Muscle layer of duodenum (tissue), 2 donors: ENCODE measurements around the gene AQP12A.

ENCODE experiments used
- H3K27ac ChIP-seq: one replicate; pipeline ENCODE4 v1.7.0; 2013; ENCODE audit warnings: mild to moderate bottlenecking, low read length
- H3K27me3 ChIP-seq: one replicate; pipeline ENCODE4 v1.7.0; 2013; ENCODE audit warnings: low read depth, mild to moderate bottlenecking, control low read depth, low read length
- H3K36me3 ChIP-seq, 2 donors: one replicate each; pipeline ENCODE4 v1.7.0; 2013; ENCODE audit warnings: low read length in 2 of 2, control low read depth in 1 of 2, mild to moderate bottlenecking in 1 of 2; ENCODE audit not compliant: insufficient read depth in 2 of 2, control insufficient read depth in 1 of 2
- H3K4me1 ChIP-seq, 2 donors: one replicate each; pipeline ENCODE4 v1.7.0; 2013; ENCODE audit warnings: low read length in 2 of 2, mild to moderate bottlenecking in 2 of 2, control low read depth in 1 of 2, moderate library complexity in 1 of 2; ENCODE audit not compliant: insufficient read depth in 2 of 2, control insufficient read depth in 1 of 2
- H3K4me3 ChIP-seq, 2 donors: one replicate each; pipeline ENCODE4 v1.7.0; 2013; ENCODE audit warnings: low read length in 2 of 2, low read depth in 1 of 2, mild to moderate bottlenecking in 1 of 2
- H3K9me3 ChIP-seq, 2 donors: one replicate each; pipeline ENCODE4 v1.7.0; 2013; ENCODE audit warnings: low read length in 2 of 2, control low read depth in 1 of 2, mild to moderate bottlenecking in 1 of 2; ENCODE audit not compliant: control insufficient read depth in 1 of 2
- donor health status: healthy.

AQP12A gene

GRCh38 chr2:240730501-240731177 lies 39.0 kb downstream of the AQP12A start:
- Histone ChIP-seq H3K4me1 (no peaks in the 10 kb centered on the region), H3K36me3 (no peaks in the 10 kb centered on the region), H3K27me3 (no peaks in the 10 kb centered on the region), H3K27ac (no peak overlapping the region), H3K4me3 (no peak overlapping the region), H3K9me3 (no peaks in the 10 kb centered on the region)

GRCh38 chr2:240731178-240731545 lies 39.5 kb downstream of the AQP12A start:
- no peak overlapping the region for H3K27ac ChIP-seq
- H3K27me3 ChIP-seq: no peaks in the 10 kb centered on the region

GRCh38 chr2:240732184-240732583 lies 40.5 kb downstream of the AQP12A start:
- Histone ChIP-seq H3K4me1 (peaks cover 0 to 4% of the 10 kb centered on the region in 2 donors), H3K27me3 (no peaks in the 10 kb centered on the region)

More at GRCh38 chr2:240731178-240731545, 39.5 kb downstream of the AQP12A start:
- Histone ChIP-seq H3K4me1 (no peaks in the 10 kb centered on the region), H3K36me3 (no peaks in the 10 kb centered on the region), H3K4me3 (no peak overlapping the region), H3K9me3 (no peaks in the 10 kb centered on the region)

GRCh38 chr2:240732911-240733622 lies 41.4 kb downstream of the AQP12A start:
- Histone ChIP-seq H3K27ac (no peak overlapping the region), H3K4me1 (peaks cover 0 to 4% of the 10 kb centered on the region in 2 donors), H3K36me3 (no peaks in the 10 kb centered on the region), H3K9me3 (no peaks in the 10 kb centered on the region), H3K4me3 (no peak overlapping the region), H3K27me3 (no peaks in the 10 kb centered on the region)

More at GRCh38 chr2:240732184-240732583, 40.5 kb downstream of the AQP12A start:
- Histone ChIP-seq H3K4me3 (no peak overlapping the region), H3K9me3 (no peaks in the 10 kb centered on the region), H3K36me3 (no peaks in the 10 kb centered on the region), H3K27ac (no peak overlapping the region)

- Histone ChIP-seq H3K4me1 (peaks cover 0 to 4% of the 10 kb centered on the region in 2 donors), H3K36me3 (no peaks in the 10 kb centered on the region), H3K27me3 (no peaks in the 10 kb centered on the region), H3K9me3 (no peaks in the 10 kb centered on the region), H3K27ac (no peak overlapping the region), H3K4me3 (no peak overlapping the region)
Measured at GRCh38 chr2:240733803-240734495, 42.3 kb downstream of the AQP12A start.

GRCh38 chr2:240734756-240735155 lies 43.1 kb downstream of the AQP12A start:
- H3K9me3 ChIP-seq: no peaks in the 10 kb centered on the region
- H3K4me1 ChIP-seq: peaks cover 0 to 4% of the 10 kb centered on the region in 2 donors
- no peaks in the 10 kb centered on the region for H3K27me3 ChIP-seq
- no peak overlapping the region for H3K27ac ChIP-seq
- no peak overlapping the region for H3K4me3 ChIP-seq
- no peaks in the 10 kb centered on the region for H3K36me3 ChIP-seq

- H3K36me3 ChIP-seq: no peaks in the 10 kb centered on the region
Measured at GRCh38 chr2:240735476-240735875, 43.8 kb downstream of the AQP12A start.

GRCh38 chr2:240736281-240737250 lies 44.9 kb downstream of the AQP12A start:
- no peak overlapping the region for H3K4me3 ChIP-seq
- H3K9me3 ChIP-seq: no peaks in the 10 kb centered on the region
- H3K27ac ChIP-seq: no peak overlapping the region
- H3K36me3 ChIP-seq: no peaks in the 10 kb centered on the region
- H3K27me3 ChIP-seq: no peaks in the 10 kb centered on the region
- H3K4me1 ChIP-seq: peaks cover 0 to 4% of the 10 kb centered on the region in 2 donors

More at GRCh38 chr2:240735476-240735875, 43.8 kb downstream of the AQP12A start:
- Histone ChIP-seq H3K9me3 (no peaks in the 10 kb centered on the region), H3K4me1 (peaks cover 0 to 4% of the 10 kb centered on the region in 2 donors), H3K27ac (no peak overlapping the region), H3K4me3 (no peak overlapping the region), H3K27me3 (no peaks in the 10 kb centered on the region)

GRCh38 chr2:240737512-240737911 lies 45.8 kb downstream of the AQP12A start:
- H3K9me3 ChIP-seq: no peaks in the 10 kb centered on the region
- no peaks in the 10 kb centered on the region for H3K27me3 ChIP-seq
- peaks cover 0 to 4% of the 10 kb centered on the region in 2 donors for H3K4me1 ChIP-seq
- H3K27ac ChIP-seq: no peak overlapping the region
- H3K4me3 ChIP-seq: no peak overlapping the region
- no peaks in the 10 kb centered on the region for H3K36me3 ChIP-seq

GRCh38 chr2:240737958-240738357 lies 46.3 kb downstream of the AQP12A start:
- H3K4me3 ChIP-seq: no peak overlapping the region
- H3K27me3 ChIP-seq: no peaks in the 10 kb centered on the region
- H3K4me1 ChIP-seq: peaks cover 0 to 4% of the 10 kb centered on the region in 2 donors
- H3K9me3 ChIP-seq: no peaks in the 10 kb centered on the region
- H3K27ac ChIP-seq: no peak overlapping the region
- H3K36me3 ChIP-seq: no peaks in the 10 kb centered on the region
